SK-N-SH treated with all-trans-retinoic acid at 6 μM for 48 hours (cell line): ENCODE measurements around the gene UGGT1.

ENCODE experiments used
- ATAC-seq: fragments of 200-7000 bp; cut with Tn5 transposase; 3 replicates; pipeline ENCODE4 v1.9.1; 2020; ENCODE audit warnings: mild to moderate bottlenecking, moderate library complexity
- ARNTL ChIP-seq: fragments of 450-650 bp; formaldehyde crosslinking; IDR thresholded peaks from 2 replicates; pipeline ENCODE4 v1.5.0; 2020; ENCODE audit warnings: low read depth, mild to moderate bottlenecking, moderate library complexity, borderline replicate concordance
- BACH2 ChIP-seq: fragments of 250-450 bp; sonication (Bioruptor Pico); IDR thresholded peaks from 2 replicates; pipeline ENCODE4 v1.9.0; 2021; ENCODE audit warnings: mild to moderate bottlenecking, borderline replicate concordance
- CSDC2 ChIP-seq: fragments of 250-450 bp; sonication (Bioruptor Pico); IDR thresholded peaks from 2 replicates; pipeline ENCODE4 v1.5.0; 2020; ENCODE audit warnings: mild to moderate bottlenecking, moderate library complexity
- ESRRG ChIP-seq: fragments of 250-450 bp; sonication (Bioruptor Pico); IDR thresholded peaks from 2 replicates; pipeline ENCODE4 v1.6.1; 2021; ENCODE audit warnings: mild to moderate bottlenecking
- GLIS3 ChIP-seq: fragments of 250-450 bp; sonication (Bioruptor Pico); IDR thresholded peaks from 2 replicates; pipeline ENCODE4 v1.5.0; 2020; ENCODE audit warnings: mild to moderate bottlenecking, moderate library complexity
- ISL1 ChIP-seq: fragments of 250-450 bp; sonication (Bioruptor Pico); IDR thresholded peaks from 2 replicates; pipeline ENCODE4 v2.1.2; 2022; ENCODE audit warnings: mild to moderate bottlenecking, moderate library complexity
- OSR1 ChIP-seq: fragments of 250-450 bp; sonication (Bioruptor Pico); IDR thresholded peaks from 2 replicates; pipeline ENCODE4 v1.8.0; 2022; ENCODE audit warnings: moderate library complexity, mild to moderate bottlenecking, inconsistent platforms
- PATZ1 ChIP-seq: fragments of 250-450 bp; sonication (Bioruptor Pico); IDR thresholded peaks from 2 replicates; pipeline ENCODE4 v1.8.0; 2020; ENCODE audit warnings: mild to moderate bottlenecking, moderate library complexity, borderline replicate concordance
- POU6F1 ChIP-seq: fragments of 250-450 bp; sonication (Bioruptor Pico); IDR thresholded peaks from 2 replicates; pipeline ENCODE4 v1.8.0; 2021; ENCODE audit warnings: low read depth, mild to moderate bottlenecking, moderate library complexity, borderline replicate concordance
- PPARA ChIP-seq: fragments of 250-450 bp; sonication (Bioruptor Pico); IDR thresholded peaks from 2 replicates; pipeline ENCODE4 v1.5.0; 2020; ENCODE audit warnings: mild to moderate bottlenecking, borderline replicate concordance
- SNAI2 ChIP-seq: fragments of 250-450 bp; sonication (Bioruptor Pico); IDR thresholded peaks from 2 replicates; pipeline ENCODE4 v1.5.0; 2020; ENCODE audit warnings: mild to moderate bottlenecking, moderate library complexity
- TCF4 ChIP-seq: fragments of 250-450 bp; sonication (Bioruptor Pico); IDR thresholded peaks from 2 replicates; pipeline ENCODE4 v1.8.0; 2021; ENCODE audit warnings: mild to moderate bottlenecking, moderate library complexity, borderline replicate concordance
- TOX ChIP-seq: fragments of 250-450 bp; sonication (Bioruptor Pico); IDR thresholded peaks from 2 replicates; pipeline ENCODE4 v1.8.0; 2021; ENCODE audit warnings: mild to moderate bottlenecking, moderate library complexity, borderline replicate concordance
- ZC3H10 ChIP-seq: fragments of 250-450 bp; sonication (Bioruptor Pico); IDR thresholded peaks from 2 replicates; pipeline ENCODE4 v1.5.1; 2021; ENCODE audit warnings: mild to moderate bottlenecking, moderate library complexity
- ZFP3 ChIP-seq: fragments of 250-450 bp; sonication (Bioruptor Pico); IDR thresholded peaks from 2 replicates; pipeline ENCODE4 v1.5.0; 2020; ENCODE audit warnings: mild to moderate bottlenecking, moderate library complexity
- ZFP30 ChIP-seq: fragments of 450-650 bp; formaldehyde crosslinking; IDR thresholded peaks from 2 replicates; pipeline ENCODE4 v1.5.0; 2022; ENCODE audit warnings: mild to moderate bottlenecking, moderate library complexity
- ZNF565 ChIP-seq: fragments of 450-650 bp; formaldehyde crosslinking; conservative IDR thresholded peaks from 2 replicates; pipeline ENCODE4 v1.5.0; 2020; ENCODE audit warnings: low read depth, mild to moderate bottlenecking, moderate library complexity
- ZNF70 ChIP-seq: fragments of 450-650 bp; formaldehyde crosslinking; IDR thresholded peaks from 2 replicates; pipeline ENCODE4 v1.5.0; 2020; ENCODE audit warnings: mild to moderate bottlenecking, moderate library complexity
- ZNF8 ChIP-seq: fragments of 450-650 bp; formaldehyde crosslinking; IDR thresholded peaks from 2 replicates; pipeline ENCODE4 v1.5.0; 2020; ENCODE audit warnings: mild to moderate bottlenecking, moderate library complexity
- TF ChIP-seq, protein P1 (sequence below): fragments of 250-450 bp; sonication (Bioruptor Pico); IDR thresholded peaks from 2 replicates; pipeline ENCODE4 v1.5.0; 2020; ENCODE audit warnings: mild to moderate bottlenecking, moderate library complexity
- TF ChIP-seq, protein P2 (sequence below): fragments of 250-450 bp; sonication (Bioruptor Pico); IDR thresholded peaks from 2 replicates; pipeline ENCODE4 v1.5.1; 2020; ENCODE audit warnings: low read depth, mild to moderate bottlenecking, moderate library complexity

UGGT1 gene

DNA sequence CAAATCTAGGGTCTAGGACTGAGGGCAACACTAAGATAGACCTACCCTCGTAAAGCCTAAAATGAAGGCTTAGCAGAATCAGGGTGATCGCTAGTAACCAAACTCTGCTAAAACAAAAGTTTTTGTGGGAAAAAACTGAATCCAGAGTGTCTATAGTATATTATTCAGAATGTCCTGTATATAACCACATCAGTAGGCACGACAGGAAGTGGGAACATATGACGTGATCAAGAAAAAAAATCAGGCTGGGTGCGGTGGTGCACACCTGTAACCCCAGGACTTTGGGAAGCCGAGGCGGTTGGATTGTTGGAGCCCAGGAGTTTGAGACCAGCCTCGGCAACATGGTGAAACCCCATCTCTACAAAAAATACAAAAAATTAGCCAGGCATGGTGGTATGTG, 106.1 kb downstream of the UGGT1 start:
- no peak for ATAC-seq
- no peak for TF ChIP-seq PPARA (CRISPR knock-in tag)
- no peak for TF ChIP-seq CSDC2
- TF ChIP-seq ZNF8 (CRISPR knock-in tag) = no peak
- TF ChIP-seq POU6F1 = no peak
- no peak for TF ChIP-seq SNAI2 (CRISPR knock-in tag)
- TF ChIP-seq TOX = no peak
- TF ChIP-seq ARNTL (CRISPR knock-in tag) = no peak
- TF ChIP-seq ZNF70 (CRISPR knock-in tag) = no peak
- no peak for TF ChIP-seq ZNF565 (CRISPR knock-in tag)
- no peak for TF ChIP-seq TCF4 (CRISPR knock-in tag)
- TF ChIP-seq PATZ1 (CRISPR knock-in tag) = no peak
- TF ChIP-seq ZFP3 (CRISPR knock-in tag) = no peak
- TF ChIP-seq OSR1 (CRISPR knock-in tag) = no peak
- no peak for TF ChIP-seq ISL1 (CRISPR knock-in tag)
- no peak for TF ChIP-seq ESRRG (CRISPR knock-in tag)
- TF ChIP-seq, all 23 proteins: peak for 0

DNA sequence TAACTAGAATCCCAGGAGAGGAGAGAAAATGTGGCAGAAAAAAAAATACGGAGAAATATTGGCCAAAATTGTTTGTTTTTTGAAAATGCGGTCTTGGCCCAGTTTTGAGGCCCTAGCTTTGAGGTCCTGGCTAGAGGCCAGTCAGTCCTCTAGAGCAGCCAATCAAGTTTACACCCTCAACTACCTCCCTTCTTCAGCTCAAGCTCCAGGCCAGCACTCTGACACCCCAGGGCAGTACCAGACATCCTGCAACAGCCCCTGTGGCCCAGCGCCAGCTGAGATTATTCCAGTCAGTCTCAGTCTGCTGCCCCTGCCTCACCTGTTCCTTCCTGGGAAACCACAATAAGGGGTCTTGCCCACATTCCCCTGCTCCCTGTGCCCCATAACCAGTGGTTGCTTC, 107.7 kb downstream of the UGGT1 start:
- peak; percentile 32; the same call in 2 of the 3 replicates for ATAC-seq
- TF ChIP-seq ZFP3 (CRISPR knock-in tag) = no peak
- no peak for TF ChIP-seq POU6F1
- no peak for TF ChIP-seq ZC3H10 (CRISPR knock-in tag)
- TF ChIP-seq ARNTL (CRISPR knock-in tag) = no peak
- TF ChIP-seq ZNF70 (CRISPR knock-in tag) = no peak
- TF ChIP-seq, protein P1, sequence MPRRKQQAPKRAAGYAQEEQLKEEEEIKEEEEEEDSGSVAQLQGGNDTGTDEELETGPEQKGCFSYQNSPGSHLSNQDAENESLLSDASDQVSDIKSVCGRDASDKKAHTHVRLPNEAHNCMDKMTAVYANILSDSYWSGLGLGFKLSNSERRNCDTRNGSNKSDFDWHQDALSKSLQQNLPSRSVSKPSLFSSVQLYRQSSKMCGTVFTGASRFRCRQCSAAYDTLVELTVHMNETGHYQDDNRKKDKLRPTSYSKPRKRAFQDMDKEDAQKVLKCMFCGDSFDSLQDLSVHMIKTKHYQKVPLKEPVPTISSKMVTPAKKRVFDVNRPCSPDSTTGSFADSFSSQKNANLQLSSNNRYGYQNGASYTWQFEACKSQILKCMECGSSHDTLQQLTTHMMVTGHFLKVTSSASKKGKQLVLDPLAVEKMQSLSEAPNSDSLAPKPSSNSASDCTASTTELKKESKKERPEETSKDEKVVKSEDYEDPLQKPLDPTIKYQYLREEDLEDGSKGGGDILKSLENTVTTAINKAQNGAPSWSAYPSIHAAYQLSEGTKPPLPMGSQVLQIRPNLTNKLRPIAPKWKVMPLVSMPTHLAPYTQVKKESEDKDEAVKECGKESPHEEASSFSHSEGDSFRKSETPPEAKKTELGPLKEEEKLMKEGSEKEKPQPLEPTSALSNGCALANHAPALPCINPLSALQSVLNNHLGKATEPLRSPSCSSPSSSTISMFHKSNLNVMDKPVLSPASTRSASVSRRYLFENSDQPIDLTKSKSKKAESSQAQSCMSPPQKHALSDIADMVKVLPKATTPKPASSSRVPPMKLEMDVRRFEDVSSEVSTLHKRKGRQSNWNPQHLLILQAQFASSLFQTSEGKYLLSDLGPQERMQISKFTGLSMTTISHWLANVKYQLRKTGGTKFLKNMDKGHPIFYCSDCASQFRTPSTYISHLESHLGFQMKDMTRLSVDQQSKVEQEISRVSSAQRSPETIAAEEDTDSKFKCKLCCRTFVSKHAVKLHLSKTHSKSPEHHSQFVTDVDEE (CRISPR knock-in tag) = no peak
- TF ChIP-seq ISL1 (CRISPR knock-in tag) = no peak
- TF ChIP-seq PPARA (CRISPR knock-in tag) = no peak
- TF ChIP-seq ESRRG (CRISPR knock-in tag) = no peak
- no peak for TF ChIP-seq BACH2 (CRISPR knock-in tag)
- no peak for TF ChIP-seq OSR1 (CRISPR knock-in tag)
- TF ChIP-seq ZNF565 (CRISPR knock-in tag) = no peak
- no peak for TF ChIP-seq PATZ1 (CRISPR knock-in tag)
- TF ChIP-seq ZFP30 (CRISPR knock-in tag) = no peak
- TF ChIP-seq CSDC2 = no peak
- no peak for TF ChIP-seq SNAI2 (CRISPR knock-in tag)
- no peak for TF ChIP-seq TOX
- no peak for TF ChIP-seq TCF4 (CRISPR knock-in tag)
- TF ChIP-seq, protein P2, sequence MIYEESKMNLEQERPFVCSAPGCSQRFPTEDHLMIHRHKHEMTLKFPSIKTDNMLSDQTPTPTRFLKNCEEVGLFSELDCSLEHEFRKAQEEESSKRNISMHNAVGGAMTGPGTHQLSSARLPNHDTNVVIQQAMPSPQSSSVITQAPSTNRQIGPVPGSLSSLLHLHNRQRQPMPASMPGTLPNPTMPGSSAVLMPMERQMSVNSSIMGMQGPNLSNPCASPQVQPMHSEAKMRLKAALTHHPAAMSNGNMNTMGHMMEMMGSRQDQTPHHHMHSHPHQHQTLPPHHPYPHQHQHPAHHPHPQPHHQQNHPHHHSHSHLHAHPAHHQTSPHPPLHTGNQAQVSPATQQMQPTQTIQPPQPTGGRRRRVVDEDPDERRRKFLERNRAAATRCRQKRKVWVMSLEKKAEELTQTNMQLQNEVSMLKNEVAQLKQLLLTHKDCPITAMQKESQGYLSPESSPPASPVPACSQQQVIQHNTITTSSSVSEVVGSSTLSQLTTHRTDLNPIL (CRISPR knock-in tag) = no peak
- TF ChIP-seq GLIS3 = no peak
